C4-2B (cell line): Measurements from ENCODE around the gene FLRT1.

Experiments
- H3K27ac ChIP-seq: fragments of 450-650 bp; 2 replicates; pipeline ENCODE4 v1.5.1; 2017
- ZFX ChIP-seq: fragments of 450-650 bp; IDR thresholded peaks from 2 replicates; pipeline ENCODE4 v1.6.1; 2017
- TF ChIP-seq, protein P1 (sequence below): fragments of 450-650 bp; conservative IDR thresholded peaks from 2 replicates; pipeline ENCODE4 v1.5.1; 2017; ENCODE audit warnings: mild to moderate bottlenecking

The FLRT1 gene

DNA sequence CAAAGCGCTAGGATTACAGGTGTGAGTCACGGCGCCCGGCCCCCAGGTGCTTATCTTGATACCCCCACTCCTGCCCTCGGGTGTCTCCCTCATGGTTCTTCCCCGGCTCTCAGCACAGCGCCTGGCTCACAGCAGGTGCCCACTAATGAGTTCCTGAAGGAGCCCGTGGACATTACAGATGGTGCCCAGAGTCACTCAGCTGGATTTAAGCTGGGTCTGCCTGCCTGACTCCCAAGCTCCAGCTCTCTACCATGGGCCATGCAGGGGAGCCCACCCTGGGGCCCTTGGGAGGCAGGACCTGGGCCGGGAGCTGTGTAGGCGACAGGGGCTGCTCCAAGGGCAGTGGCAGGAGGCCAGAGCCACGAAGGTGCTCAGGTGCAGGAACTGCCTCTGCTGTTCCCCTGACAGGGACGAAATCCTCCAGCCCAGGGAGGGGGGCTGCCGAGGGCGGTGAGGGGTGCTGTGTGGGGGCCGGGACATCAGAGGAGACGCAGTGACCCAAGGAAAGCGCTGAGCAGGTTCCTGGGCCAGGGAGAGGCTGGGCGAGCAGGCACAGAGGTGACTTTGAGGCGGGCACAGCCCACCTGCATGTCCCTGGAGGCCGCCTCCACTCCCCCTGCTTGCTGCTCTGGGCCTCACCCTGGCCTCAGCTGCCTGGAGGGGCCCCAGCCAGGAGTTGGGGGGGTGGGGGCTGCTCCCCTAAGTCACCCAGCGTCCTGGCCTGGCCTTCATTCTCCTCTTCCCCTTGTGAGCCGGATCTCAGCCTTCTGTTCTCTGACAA is 14.6 kb upstream of the FLRT1 start:
- no peak overlapping the region for H3K27ac ChIP-seq
- TF ChIP-seq, protein P1, sequence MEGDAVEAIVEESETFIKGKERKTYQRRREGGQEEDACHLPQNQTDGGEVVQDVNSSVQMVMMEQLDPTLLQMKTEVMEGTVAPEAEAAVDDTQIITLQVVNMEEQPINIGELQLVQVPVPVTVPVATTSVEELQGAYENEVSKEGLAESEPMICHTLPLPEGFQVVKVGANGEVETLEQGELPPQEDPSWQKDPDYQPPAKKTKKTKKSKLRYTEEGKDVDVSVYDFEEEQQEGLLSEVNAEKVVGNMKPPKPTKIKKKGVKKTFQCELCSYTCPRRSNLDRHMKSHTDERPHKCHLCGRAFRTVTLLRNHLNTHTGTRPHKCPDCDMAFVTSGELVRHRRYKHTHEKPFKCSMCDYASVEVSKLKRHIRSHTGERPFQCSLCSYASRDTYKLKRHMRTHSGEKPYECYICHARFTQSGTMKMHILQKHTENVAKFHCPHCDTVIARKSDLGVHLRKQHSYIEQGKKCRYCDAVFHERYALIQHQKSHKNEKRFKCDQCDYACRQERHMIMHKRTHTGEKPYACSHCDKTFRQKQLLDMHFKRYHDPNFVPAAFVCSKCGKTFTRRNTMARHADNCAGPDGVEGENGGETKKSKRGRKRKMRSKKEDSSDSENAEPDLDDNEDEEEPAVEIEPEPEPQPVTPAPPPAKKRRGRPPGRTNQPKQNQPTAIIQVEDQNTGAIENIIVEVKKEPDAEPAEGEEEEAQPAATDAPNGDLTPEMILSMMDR = no peak
- TF ChIP-seq ZFX = no peak

DNA sequence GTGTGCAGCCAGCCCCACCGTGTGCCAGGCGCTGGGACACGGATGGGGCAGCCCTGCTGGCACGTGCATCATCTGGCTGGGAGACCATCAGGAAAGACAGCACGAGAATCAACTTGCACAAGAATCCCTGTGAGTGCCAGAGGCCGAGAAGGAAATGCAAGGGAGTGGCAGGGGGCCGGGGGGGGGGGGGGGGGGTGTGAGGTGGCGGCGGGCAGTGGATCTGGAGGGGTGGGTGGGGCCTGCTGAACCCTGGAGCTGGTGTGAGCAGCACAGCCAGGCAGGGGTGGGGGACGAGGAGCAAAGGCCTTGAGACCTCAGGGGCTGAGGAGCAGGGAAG is 14.0 kb upstream of the FLRT1 start:
- no peak overlapping the region for H3K27ac ChIP-seq
- no peak for TF ChIP-seq ZFX
- TF ChIP-seq, protein P1 = no peak

DNA sequence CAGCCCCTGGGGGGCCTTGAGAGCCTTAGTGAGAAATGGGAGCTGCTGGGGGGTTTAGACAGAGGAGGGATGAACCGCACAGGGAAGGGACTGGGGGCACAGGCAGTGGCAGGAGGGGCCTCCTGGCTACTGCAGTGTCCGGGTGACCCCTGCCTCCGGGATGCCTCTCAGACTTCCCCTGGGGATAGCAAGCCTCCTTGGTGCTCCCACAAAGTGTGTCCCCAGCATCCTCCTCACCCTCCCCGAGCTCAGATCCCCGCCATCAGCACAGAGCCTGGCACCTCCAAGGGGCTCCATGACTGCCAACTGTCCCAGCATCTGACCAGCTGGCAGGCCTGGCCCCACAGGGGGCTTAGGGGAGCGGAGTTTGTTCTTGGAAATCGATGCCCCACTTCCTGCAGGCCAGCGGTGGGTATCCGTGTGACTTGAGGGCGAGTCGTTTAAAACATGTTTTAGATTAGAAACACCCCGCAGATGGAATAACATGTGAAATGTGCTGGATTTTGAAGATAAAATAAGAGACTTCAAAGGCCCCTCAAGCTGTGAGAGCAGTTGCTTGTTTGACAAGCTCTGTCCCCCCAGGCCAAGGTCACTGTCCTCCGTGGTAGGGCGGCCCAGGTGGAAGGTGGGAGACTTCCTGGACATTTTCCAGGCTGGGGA is 13.5 kb upstream of the FLRT1 start:
- H3K27ac ChIP-seq = no peak overlapping the region

DNA sequence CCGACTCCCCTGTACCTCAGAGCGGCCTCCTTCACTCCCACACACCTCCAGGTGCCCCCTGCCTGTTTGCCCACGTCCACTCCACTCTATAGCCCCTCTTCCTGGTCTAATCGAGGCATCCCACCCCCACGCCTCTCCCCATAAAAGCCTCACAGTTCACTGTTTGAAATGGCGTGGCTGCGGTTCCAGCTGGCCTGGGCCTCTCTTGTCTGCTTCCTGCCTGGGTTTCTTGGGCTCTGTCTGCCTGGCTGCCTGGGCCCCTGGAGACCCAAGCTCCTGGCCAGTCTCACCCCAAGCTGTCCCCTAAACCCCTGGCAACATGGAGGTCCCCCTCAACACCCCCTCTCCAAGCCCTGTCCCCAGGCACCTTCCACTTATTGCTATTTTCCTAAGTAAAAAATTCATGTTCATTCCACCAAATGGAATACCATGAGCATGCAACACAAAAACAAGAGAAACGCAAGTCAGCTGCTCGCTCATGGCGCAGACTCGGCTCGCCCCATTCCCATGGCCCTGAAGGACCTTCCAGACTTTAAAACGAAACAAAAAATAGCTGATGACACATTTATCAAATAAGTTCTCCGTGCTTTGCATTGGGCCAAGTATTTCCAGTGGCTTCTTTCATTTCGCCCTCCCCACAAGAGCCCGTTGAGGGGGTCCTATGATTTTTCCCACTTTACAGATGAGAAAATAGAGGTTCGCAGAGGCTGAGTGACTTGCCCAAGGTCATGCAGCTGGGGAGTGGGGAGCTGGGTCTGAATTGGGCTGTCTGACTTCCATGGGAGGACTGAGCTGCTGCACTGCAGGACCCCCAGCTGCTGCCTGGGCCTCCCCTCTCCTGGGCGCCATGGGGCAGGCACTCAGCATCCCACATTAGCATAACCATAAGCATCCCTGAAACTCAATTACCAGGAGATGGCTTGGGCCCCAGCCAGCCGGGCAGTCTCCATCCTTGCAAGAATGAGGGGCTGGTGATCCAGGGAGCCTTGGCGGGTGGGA is 11.7 kb upstream of the FLRT1 start:
- no peak for TF ChIP-seq ZFX
- TF ChIP-seq, protein P1 = no peak
- H3K27ac ChIP-seq = no peak overlapping the region

More for the DNA sequence above, 13.5 kb upstream of the FLRT1 start:
- TF ChIP-seq, protein P1 = no peak
- TF ChIP-seq ZFX = no peak

DNA sequence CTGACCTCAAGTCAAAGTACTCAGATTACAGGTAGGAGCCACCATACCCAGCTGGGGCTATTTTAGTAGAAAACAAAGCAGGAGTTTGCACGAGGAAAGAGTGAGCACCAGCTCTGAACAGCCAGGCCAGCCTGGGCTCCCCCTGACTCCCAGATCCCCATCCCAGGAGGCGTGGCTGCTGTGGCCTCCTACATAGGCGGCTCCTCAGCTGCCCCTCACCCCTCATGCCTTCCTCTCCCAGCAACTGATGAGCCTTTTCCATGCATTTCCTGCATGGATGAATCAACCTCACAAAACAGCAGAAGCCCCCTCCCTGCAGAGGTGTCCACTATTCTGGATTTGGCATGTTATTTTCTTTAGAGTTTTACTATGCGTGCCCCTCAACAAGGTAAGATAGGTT is 10.5 kb upstream of the FLRT1 start:
- no peak overlapping the region for H3K27ac ChIP-seq
- TF ChIP-seq, protein P1 = no peak
- no peak for TF ChIP-seq ZFX

DNA sequence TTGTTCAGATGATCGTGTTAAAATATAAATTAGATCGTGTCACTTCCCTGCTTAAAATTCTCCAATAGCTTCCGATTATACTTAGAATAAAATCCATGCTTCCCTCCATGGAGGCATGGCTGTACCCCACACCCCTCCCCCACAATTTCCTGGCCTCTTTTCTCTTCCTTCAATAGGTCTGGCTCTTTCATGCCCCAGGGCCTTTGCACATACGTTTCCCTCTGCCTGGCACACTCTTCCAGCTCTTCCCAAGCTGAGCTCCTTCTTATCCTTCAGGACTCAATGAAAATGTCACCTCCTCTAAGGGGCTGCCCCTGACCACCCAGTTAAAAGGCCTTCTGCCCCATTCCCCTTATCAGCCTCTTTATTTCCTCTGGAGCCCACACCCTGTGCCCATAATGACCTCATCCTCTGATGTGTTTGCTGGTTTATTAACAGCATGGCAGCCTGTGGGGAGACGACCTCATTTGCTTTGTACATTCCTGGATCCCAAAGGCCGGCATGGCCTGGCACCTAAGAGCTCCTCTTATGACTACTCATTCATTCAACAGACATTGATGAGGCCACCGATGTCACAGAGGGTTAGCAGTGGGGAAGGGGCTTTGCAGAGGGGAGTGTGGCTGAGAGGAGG is 9.0 kb upstream of the FLRT1 start:
- no peak overlapping the region for H3K27ac ChIP-seq

More for the DNA sequence above, 9.0 kb upstream of the FLRT1 start:
- TF ChIP-seq, protein P1 = no peak
- TF ChIP-seq ZFX = no peak
